GM18867 (cell line): ENCODE data around the gene ZGRF1.
"Not testable (repeated sequence)": the region's sequence is repeated elsewhere in the genome, so short reads cannot be mapped to it uniquely, and the experiment has no call there.

ENCODE experiments used
- ATAC-seq: cut with Tn5 transposase; IDR thresholded peaks from one replicate; pipeline ENCODE4 v1.9.1; 2021; ENCODE audit warnings: mild to moderate bottlenecking, moderate library complexity; ENCODE audit not compliant: unreplicated experiment

The ZGRF1 gene

DNA sequence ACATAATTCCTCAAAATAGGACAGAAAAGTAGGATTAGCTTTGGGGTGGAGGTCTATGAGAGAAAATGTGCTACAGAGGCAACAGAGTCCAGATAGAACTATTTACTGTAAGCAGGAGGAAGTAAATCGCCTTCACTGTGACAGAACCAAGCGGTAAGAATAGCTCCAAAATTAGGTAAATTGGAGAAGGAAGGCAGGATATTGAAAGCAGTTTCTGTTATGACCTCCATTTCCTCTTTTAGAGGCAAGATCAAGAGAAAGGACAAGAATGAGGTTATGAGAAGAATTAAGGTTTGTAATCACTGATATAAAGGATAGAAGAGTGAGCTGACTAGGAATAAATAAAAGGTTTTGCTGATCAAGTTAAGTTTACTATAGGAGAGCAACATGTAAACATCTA is 76.6 kb downstream of the ZGRF1 start:
- no peak for ATAC-seq

- ATAC-seq: no peak
These were observed 77.7 kb downstream of the ZGRF1 start for GRCh38 chr4:112559053-112559452.

DNA sequence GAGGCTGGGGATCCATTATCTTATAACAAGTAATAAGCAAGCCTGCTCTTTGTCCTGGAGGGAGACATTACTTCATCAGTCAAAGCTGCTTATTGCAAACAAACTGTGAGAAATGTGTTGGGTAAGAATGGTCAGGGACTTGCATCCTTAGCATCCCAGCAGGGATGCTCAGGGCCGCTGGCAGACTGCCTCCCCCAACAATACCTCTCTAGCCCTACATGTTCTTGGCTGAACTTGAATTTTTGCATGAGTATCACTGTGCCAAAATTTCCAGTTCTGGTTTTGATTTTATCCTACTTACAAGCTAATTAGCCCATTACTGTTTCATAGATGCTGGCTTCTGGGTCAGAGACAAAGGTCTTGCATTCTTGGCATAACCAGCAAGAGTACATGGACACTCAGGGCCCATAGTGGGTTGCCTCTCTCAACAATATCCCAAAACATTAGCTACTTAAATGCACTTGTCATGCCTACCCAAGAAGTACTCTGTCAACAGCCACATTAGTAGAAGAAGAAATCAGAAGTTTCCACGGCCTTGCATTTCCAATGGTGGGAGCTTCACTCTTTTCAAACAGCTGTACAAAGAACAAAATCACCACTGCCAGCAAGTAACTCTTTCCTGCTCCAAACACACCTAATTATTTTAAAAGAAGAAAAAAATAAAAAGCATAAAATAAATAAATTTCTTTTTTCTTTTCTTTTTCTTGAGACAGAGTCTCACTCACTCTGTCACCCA is 78.9 kb downstream of the ZGRF1 start:
- ATAC-seq: no peak

GRCh38 chr4:112554271-112554670 is 82.4 kb downstream of the ZGRF1 start:
- not testable (repeated sequence) for ATAC-seq

GRCh38 chr4:112552668-112553067 is 84.0 kb downstream of the ZGRF1 start:
- no peak for ATAC-seq

- no peak for ATAC-seq
These were observed 86.0 kb downstream of the ZGRF1 start for GRCh38 chr4:112550728-112551127.

- ATAC-seq: no peak
These were observed 90.2 kb downstream of the ZGRF1 start for GRCh38 chr4:112546476-112546875.

DNA sequence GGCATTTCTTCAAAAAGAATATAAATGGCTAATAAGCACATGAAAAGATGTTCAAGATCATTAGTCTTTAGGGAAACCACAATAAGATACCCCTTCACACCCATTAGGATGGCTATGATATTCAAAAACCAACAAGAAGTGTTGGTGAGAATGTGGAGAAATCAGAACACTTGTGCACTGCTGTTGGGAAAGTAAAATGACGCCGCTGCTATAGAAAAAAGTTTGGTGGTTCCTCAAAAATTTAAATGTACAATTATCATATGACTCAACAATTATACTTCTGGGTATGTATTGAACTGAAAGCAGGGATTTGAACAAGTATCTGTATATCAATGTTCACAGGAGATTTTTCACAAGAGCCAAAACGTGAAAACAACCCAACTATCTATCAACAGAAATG is 91.4 kb downstream of the ZGRF1 start:
- no peak for ATAC-seq

GRCh38 chr4:112540695-112541094 is 96.0 kb downstream of the ZGRF1 start:
- no peak for ATAC-seq

- ATAC-seq: no peak
These were observed 100.6 kb downstream of the ZGRF1 start for GRCh38 chr4:112536123-112536522.

- no peak for ATAC-seq
These were observed 104.4 kb downstream of the ZGRF1 start for GRCh38 chr4:112532267-112532666.

GRCh38 chr4:112531146-112531545 is 105.6 kb downstream of the ZGRF1 start:
- no peak for ATAC-seq

GRCh38 chr4:112526061-112526460 is 110.6 kb downstream of the ZGRF1 start:
- no peak for ATAC-seq

- peak; percentile 91 for ATAC-seq
These were observed 112.8 kb downstream of the ZGRF1 start for GRCh38 chr4:112523764-112524505.

DNA sequence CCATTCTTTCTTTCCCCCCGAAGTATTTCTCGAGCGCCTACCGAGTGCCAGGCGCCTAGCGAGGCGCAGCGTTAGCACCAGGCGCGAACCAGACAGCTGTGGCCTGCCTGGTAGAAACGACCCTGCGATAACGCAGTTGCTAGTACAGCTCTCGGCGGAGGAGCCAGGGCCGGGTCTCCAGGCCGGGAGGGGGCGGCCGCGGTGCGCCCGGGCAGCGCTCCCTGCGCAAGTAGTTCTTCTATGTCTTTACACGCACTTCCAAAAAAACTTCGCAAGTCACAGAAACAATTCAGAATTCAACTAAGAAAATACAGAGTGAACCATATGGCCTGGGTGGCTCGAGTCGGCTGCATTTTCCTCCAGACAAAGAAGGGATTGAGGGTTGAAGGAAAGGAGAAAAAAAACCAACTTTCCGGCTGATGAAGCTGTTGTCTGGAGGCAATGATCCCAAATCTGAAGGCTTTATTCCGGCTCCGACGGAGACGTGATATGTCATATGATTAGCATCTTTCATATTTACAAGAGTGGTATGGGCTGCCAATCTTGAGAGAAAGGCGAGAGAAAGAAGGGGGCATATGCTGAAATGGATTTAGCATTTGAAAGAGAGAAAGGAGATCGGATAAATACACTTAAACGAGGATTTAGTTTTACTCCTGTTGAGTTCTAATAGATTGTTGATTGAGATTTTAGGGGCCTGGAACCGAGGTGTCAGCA is 113.5 kb downstream of the ZGRF1 start:
- peak; percentile 34 for ATAC-seq

GRCh38 chr4:112522431-112522830 is 114.3 kb downstream of the ZGRF1 start:
- not testable (repeated sequence) for ATAC-seq

DNA sequence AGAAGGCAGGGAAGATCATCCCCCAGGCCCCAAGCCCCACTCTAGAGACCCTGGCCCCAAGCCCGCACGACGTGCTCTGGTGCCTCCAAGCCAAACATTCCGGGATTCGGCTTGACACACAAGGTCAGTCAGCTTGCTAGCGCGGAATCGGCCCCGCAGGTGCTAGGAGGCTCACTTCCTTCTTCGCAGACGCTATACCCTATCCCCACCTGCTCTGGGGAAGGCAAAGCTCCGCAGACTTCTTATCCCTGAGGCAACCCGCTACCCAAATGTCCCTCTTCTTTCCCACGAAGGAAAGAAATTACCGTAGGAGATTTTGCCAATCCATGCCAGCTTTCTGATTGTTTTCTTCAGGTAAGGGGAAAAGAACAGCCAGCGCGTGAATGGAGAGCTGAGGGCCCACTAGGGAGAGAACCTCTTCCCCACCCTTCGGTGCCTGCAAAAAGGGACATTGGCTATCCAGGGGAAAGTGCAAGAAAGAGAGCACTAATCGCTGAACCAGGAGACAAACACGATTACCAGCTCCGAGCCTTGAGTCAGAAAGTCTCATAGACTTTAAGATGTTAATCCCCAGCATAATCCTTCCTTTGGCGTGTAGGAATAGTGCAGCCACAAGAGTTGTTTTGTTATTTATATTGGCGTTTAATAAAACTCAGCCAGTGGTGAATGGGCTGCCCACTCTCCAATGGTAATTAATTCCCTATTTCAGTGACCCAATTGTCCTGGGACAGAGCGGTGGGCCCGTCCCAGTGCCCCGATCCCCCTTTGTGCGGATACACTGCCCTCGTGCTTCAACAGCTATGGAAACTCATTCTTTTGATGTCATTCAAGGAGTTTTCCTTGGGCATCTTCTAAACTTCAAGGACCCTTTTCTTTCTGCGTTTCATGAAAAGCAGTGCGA is 115.3 kb downstream of the ZGRF1 start:
- no peak for ATAC-seq

DNA sequence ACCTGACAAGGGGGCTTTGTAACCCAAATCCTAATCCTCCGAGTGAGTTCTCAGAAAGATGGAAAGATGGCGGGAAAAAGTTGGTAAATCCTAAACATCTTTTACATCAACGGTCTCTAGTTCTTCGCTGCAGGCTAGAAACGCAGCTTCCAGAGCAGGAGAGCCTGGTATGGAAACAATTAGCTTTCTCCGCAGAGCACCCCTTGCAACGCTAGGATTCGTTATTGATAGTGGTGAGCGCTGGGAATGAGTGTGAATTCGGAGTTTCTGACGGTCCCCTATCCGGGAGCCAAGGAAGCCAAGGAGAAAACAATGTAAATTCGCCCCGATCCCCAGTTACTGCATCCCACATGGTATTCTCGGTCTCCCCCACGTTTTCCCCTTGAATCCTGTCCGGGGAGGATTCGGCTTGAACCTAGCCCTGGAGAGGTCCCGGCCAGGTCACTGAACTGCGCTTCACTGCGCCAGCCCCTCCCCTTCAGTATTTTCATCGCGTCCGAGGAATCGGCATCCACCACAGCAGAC is 116.0 kb downstream of the ZGRF1 start:
- no peak for ATAC-seq

GRCh38 chr4:112519689-112520597 is 116.8 kb downstream of the ZGRF1 start:
- ATAC-seq: no peak
